NB4 (cell line): ENCODE results near the gene MRPL14.

Experiments
- TF ChIP-seq, protein P1 (sequence below): IDR thresholded peaks from 2 replicates; pipeline ENCODE4 v1.6.1; 2011; ENCODE audit warnings: low read depth, low read length
- TF ChIP-seq, protein P2 (sequence below): IDR thresholded peaks from one replicate; pipeline ENCODE4 v1.5.1; 2012; ENCODE audit warnings: low read depth, low read length

DNA sequence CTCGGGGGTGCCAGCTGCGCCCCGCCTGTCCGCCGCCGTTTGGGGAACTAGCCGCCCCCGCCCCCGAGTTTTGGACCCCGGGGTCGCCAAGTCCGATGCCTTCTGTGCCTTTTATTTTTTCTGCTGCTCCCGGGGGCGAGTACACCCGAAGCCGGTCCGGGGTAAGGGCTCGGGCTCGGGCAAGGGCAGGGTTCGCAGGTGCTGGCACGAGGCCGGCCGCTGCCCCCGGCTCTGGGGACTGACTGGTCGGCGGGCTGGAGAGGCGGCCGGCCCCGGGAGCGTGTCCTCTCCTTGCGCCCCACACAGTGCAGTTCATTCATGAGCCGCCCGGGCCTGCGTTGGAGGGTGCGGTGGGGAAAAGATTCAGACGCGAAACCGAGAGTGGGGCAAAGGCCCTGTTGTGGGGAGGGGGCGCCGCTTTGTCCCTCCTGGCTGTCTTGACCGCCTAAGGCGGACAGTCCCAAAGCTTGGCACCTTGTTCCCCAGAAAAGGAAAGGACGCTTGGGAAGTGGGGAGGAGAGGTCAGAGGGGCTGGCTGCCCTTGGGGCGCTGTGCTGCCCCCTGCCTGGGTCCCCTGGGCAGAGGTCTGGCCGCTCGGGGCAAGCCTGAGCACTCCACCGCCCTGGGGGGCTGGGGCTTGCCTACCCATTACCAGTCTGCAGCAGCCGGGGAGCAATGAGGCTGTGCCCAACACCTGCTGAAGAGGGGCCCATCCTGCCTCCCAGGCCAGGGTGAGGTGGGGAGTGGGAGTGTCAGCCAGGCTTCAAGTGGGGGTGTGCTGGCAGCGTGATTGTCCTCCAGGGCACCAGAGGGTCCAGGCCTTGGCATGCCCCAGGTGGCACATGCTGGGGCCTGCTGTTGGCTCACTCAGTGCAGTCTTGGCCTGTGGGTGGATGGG is 1.0 kb upstream of the MRPL14 start:
- TF ChIP-seq, protein P1, sequence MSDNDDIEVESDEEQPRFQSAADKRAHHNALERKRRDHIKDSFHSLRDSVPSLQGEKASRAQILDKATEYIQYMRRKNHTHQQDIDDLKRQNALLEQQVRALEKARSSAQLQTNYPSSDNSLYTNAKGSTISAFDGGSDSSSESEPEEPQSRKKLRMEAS: no peak
- TF ChIP-seq, protein P2, sequence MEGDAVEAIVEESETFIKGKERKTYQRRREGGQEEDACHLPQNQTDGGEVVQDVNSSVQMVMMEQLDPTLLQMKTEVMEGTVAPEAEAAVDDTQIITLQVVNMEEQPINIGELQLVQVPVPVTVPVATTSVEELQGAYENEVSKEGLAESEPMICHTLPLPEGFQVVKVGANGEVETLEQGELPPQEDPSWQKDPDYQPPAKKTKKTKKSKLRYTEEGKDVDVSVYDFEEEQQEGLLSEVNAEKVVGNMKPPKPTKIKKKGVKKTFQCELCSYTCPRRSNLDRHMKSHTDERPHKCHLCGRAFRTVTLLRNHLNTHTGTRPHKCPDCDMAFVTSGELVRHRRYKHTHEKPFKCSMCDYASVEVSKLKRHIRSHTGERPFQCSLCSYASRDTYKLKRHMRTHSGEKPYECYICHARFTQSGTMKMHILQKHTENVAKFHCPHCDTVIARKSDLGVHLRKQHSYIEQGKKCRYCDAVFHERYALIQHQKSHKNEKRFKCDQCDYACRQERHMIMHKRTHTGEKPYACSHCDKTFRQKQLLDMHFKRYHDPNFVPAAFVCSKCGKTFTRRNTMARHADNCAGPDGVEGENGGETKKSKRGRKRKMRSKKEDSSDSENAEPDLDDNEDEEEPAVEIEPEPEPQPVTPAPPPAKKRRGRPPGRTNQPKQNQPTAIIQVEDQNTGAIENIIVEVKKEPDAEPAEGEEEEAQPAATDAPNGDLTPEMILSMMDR: no peak
